GM23338 (cell line): Measurements from ENCODE around the gene AFF3. TPM values are rescaled to one million over a fixed set of nuclear protein-coding genes. Genes with fewer than 3 reads are reported as not detected.
A peak's percentile ranks its signal among the peaks of the same experiment; 100 is the strongest.

Experiments
- ATAC-seq: fragments of 200-7000 bp; cut with Tn5 transposase; 3 replicates; pipeline ENCODE4 v1.9.1; 2020
- DNase-seq: peaks from one replicate; pipeline ENCODE4 v3.0.0-alpha.2; 2015; ENCODE audit warnings: low spot score
- H2AFZ ChIP-seq: fragments of 200-600 bp; sonication (generic); 2 replicates; pipeline ENCODE4 v1.8.0; 2016; ENCODE audit warnings: antibody characterized with exemption, mild to moderate bottlenecking, moderate library complexity
- H3F3A ChIP-seq: fragments of 200-600 bp; sonication (generic); replicated peaks from 2 replicates; pipeline ENCODE4 v1.8.0; 2017; ENCODE audit warnings: antibody characterized with exemption, mixed run types, low read depth
- H3K27ac ChIP-seq: fragments of 200-600 bp; sonication (generic); 2 replicates; pipeline ENCODE4 v1.6.1; 2016; ENCODE audit warnings: low read depth
- H3K27me3 ChIP-seq: fragments of 200-600 bp; sonication (generic); 2 replicates; pipeline ENCODE4 v1.8.0; 2016; ENCODE audit warnings: mild to moderate bottlenecking, mixed run types, moderate library complexity; ENCODE audit not compliant: insufficient read depth
- H3K36me3 ChIP-seq: fragments of 200-600 bp; sonication (generic); 2 replicates; pipeline ENCODE4 v1.8.0; 2016; ENCODE audit warnings: mild to moderate bottlenecking; ENCODE audit not compliant: insufficient read depth
- H3K4me1 ChIP-seq: fragments of 200-600 bp; sonication (generic); 2 replicates; pipeline ENCODE4 v1.8.0; 2016; ENCODE audit warnings: mild to moderate bottlenecking, moderate library complexity; ENCODE audit not compliant: insufficient read depth
- H3K4me2 ChIP-seq: fragments of 200-600 bp; sonication (generic); 2 replicates; pipeline ENCODE4 v1.7.1; 2017; ENCODE audit warnings: mixed run types
- H3K4me3 ChIP-seq: fragments of 200-600 bp; sonication (generic); 2 replicates; pipeline ENCODE4 v1.6.1; 2016; ENCODE audit warnings: mixed run types
- H3K79me2 ChIP-seq: fragments of 200-600 bp; sonication (generic); replicated peaks from 2 replicates; pipeline ENCODE4 v1.8.0; 2017; ENCODE audit warnings: mild to moderate bottlenecking; ENCODE audit not compliant: insufficient read depth
- H3K9me2 ChIP-seq: fragments of 200-600 bp; sonication (generic); 2 replicates; pipeline ENCODE4 v1.8.0; 2017; ENCODE audit not compliant: insufficient read depth
- H4K20me1 ChIP-seq: fragments of 200-600 bp; sonication (generic); replicated peaks from 2 replicates; pipeline ENCODE4 v1.8.0; 2017; ENCODE audit warnings: mild to moderate bottlenecking; ENCODE audit not compliant: insufficient read depth
- H3K27ac Mint-ChIP-seq: 2 replicates; pipeline ENCODE4 v1.8.0; 2020; ENCODE audit warnings: inconsistent platforms, mild to moderate bottlenecking, moderate library complexity, mixed read lengths
- H3K27me3 Mint-ChIP-seq: 3 replicates; pipeline ENCODE4 v1.8.0; 2022; ENCODE audit warnings: low read depth, mild to moderate bottlenecking, moderate library complexity, mixed read lengths, inconsistent platforms; ENCODE audit not compliant: insufficient read depth, poor library complexity
- H3K36me3 Mint-ChIP-seq: 3 replicates; pipeline ENCODE4 v1.8.0; 2021; ENCODE audit warnings: low read depth, mild to moderate bottlenecking, inconsistent platforms, moderate library complexity, mixed read lengths
- H3K4me1 Mint-ChIP-seq: 3 replicates; pipeline ENCODE4 v1.8.0; 2020; ENCODE audit warnings: mild to moderate bottlenecking, inconsistent platforms, mixed read lengths
- H3K4me3 Mint-ChIP-seq: 3 replicates; pipeline ENCODE4 v1.8.0; 2021; ENCODE audit warnings: moderate library complexity, mild to moderate bottlenecking, inconsistent platforms, mixed read lengths
- H3K9me3 Mint-ChIP-seq: 3 replicates; pipeline ENCODE4 v1.8.0; 2020; ENCODE audit warnings: moderate library complexity, mild to moderate bottlenecking, inconsistent platforms, mixed read lengths
- EZH2 ChIP-seq: fragments of 200-600 bp; sonication (generic); IDR thresholded peaks from one replicate; pipeline ENCODE4 v1.8.0; 2017; ENCODE audit warnings: antibody characterized with exemption, mild to moderate bottlenecking, low read depth; ENCODE audit not compliant: unreplicated experiment
- NANOG ChIP-seq: IDR thresholded peaks from 2 replicates; pipeline ENCODE4 v1.6.1; 2016; ENCODE audit warnings: antibody characterized with exemption, borderline replicate concordance
- REST ChIP-seq: IDR thresholded peaks from one replicate; pipeline ENCODE4 v1.6.1; 2018; ENCODE audit warnings: antibody characterized with exemption; ENCODE audit not compliant: unreplicated experiment
- ZNF331 ChIP-seq: fragments of 250-450 bp; sonication (Bioruptor Pico); IDR thresholded peaks from 2 replicates; pipeline ENCODE4 v1.5.0; 2020; ENCODE audit warnings: low read depth, mild to moderate bottlenecking, moderate library complexity
- polyA plus RNA-seq: library from polyadenylated mRNA; unstranded; fragments of >200 nt; fragmentation: Nextera tagmentation; extraction: Ambion mirVana; gene quantifications from 2 replicates; pipeline ENCODE4 v1.2.1, GENCODE V29; 2016
- total RNA-seq: library from RNA; depleted of rRNA; stranded (reverse); fragments of >200 nt; shearing (Covaris generic); gene quantifications from 2 replicates; pipeline ENCODE4 v1.2.3, GENCODE V29; 2014
- TF ChIP-seq, protein P1 (sequence below), 2 experiments: fragments of 200-600 bp in 1 of 2; sonication (generic) in 1 of 2; conservative IDR thresholded peaks; 2 replicates each; pipeline versions ENCODE4 v1.5.1 to v1.6.1; 2016 to 2017; ENCODE audit warnings: antibody characterized with exemption in 2 of 2, low read depth in 2 of 2, mild to moderate bottlenecking in 2 of 2, moderate library complexity in 1 of 2

The AFF3 gene
- total and polyA plus RNA-seq, 2 experiments from 2014 or later = 0.73 to 1.4 TPM

GRCh38 chr2:99821039-99821438 lies 321.4 kb downstream of the AFF3 start:
- Histone ChIP-seq H4K20me1 (no peaks in the 10 kb centered on the region), H3K27ac (no peak overlapping the region), H3K79me2 (no peaks in the 10 kb centered on the region), H3K4me2 (no peak overlapping the region), H3K27me3 (no peaks in the 10 kb centered on the region), H2AFZ (no peak overlapping the region), H3K4me3 (no peak overlapping the region), H3K36me3 (no peaks in the 10 kb centered on the region), H3F3A (no peaks in the 10 kb centered on the region), H3K9me2 (no peaks in the 10 kb centered on the region; the same call in none of the 2 replicates), H3K4me1 (0 out of 2 replicates have a peak, but pooled peaks cover 7% of the 10 kb centered on the region)
- ATAC-seq = no peak
- TF ChIP-seq, protein P1, sequence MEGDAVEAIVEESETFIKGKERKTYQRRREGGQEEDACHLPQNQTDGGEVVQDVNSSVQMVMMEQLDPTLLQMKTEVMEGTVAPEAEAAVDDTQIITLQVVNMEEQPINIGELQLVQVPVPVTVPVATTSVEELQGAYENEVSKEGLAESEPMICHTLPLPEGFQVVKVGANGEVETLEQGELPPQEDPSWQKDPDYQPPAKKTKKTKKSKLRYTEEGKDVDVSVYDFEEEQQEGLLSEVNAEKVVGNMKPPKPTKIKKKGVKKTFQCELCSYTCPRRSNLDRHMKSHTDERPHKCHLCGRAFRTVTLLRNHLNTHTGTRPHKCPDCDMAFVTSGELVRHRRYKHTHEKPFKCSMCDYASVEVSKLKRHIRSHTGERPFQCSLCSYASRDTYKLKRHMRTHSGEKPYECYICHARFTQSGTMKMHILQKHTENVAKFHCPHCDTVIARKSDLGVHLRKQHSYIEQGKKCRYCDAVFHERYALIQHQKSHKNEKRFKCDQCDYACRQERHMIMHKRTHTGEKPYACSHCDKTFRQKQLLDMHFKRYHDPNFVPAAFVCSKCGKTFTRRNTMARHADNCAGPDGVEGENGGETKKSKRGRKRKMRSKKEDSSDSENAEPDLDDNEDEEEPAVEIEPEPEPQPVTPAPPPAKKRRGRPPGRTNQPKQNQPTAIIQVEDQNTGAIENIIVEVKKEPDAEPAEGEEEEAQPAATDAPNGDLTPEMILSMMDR (conservative IDR thresholded peaks at IDR 0.05; ENCODE audit: low read depth in 2 of 2) = peak in 1 of 2 experiments; percentile 36; a peak in 2 of 4 replicates
- TF ChIP-seq NANOG = no peak
- no peak for DNase-seq
- Mint-ChIP-seq H3K4me1 (peaks cover 18% of the 10 kb centered on the region), H3K27ac (no peak overlapping the region), H3K27me3 (peaks cover 2% of the 10 kb centered on the region), H3K9me3 (no peaks in the 10 kb centered on the region), H3K36me3 (no peaks in the 10 kb centered on the region), H3K4me3 (no peak overlapping the region)

DNA sequence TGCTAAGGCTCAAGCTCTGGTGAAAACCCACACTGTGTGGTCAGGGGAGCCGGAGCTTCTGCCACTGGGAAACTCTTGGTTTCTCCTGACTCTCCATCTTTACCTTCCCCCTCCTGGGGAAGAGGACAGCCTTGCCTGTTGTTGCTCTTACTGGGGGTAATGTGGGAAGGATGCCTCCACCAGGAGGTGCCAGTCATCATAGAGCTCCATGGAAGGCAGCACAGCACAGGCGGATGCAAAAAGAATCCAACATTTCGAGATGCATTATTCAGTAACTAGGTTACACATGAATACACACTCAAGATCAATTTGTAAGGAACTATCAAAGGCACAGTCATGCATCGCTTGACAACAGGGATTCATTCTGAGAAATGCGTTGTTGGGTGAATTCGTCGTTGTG lies 322.6 kb downstream of the AFF3 start:
- peak; percentile 66 for ATAC-seq

DNA sequence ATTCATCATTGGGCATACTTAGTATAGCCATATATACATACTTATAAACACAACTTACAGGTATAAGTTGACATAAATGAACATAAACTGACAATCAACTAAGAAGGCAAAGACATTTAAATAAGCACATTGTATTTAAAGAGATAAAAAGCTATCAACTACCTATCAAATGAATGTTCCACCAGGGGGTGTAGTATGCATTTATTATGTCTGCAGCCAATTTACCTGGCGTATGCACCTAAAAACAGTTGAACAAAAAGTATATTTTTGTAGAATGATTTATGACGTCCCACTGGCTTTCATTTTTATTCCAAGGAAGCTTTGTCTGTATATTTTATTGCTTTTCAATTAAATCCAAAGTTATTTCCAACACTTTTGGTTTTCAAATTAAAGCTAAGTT lies 323.5 kb downstream of the AFF3 start:
- Histone ChIP-seq H3K9me2 (peaks cover 4% of the 10 kb centered on the region), H3K4me3 (no peak overlapping the region), H4K20me1 (no peaks in the 10 kb centered on the region), H3K27me3 (no peaks in the 10 kb centered on the region), H3K27ac (no peak overlapping the region), H3F3A (no peaks in the 10 kb centered on the region), H3K79me2 (no peaks in the 10 kb centered on the region), H2AFZ (no peak overlapping the region), H3K36me3 (no peaks in the 10 kb centered on the region), H3K4me2 (no peak overlapping the region), H3K4me1 (0 out of 2 replicates have a peak, but pooled peaks cover 7% of the 10 kb centered on the region)
- no peak overlapping the region for H3K27ac Mint-ChIP-seq
- DNase-seq = no peak
- peaks cover 18% of the 10 kb centered on the region for H3K4me1 Mint-ChIP-seq
- TF ChIP-seq EZH2 = no peak
- no peak for TF ChIP-seq REST
- ATAC-seq = no peak
- H3K27me3 Mint-ChIP-seq = no peaks in the 10 kb centered on the region
- no peak overlapping the region for H3K4me3 Mint-ChIP-seq
- no peaks in the 10 kb centered on the region for H3K9me3 Mint-ChIP-seq
- H3K36me3 Mint-ChIP-seq = no peaks in the 10 kb centered on the region

More for the DNA sequence above, 322.6 kb downstream of the AFF3 start:
- Mint-ChIP-seq H3K27me3 (no peaks in the 10 kb centered on the region), H3K4me3 (no peak overlapping the region), H3K36me3 (no peaks in the 10 kb centered on the region), H3K4me1 (peaks cover 18% of the 10 kb centered on the region), H3K9me3 (no peaks in the 10 kb centered on the region), H3K27ac (no peak overlapping the region)
- Histone ChIP-seq H3K4me1 (0 out of 2 replicates have a peak, but pooled peaks cover 7% of the 10 kb centered on the region), H2AFZ (no peak overlapping the region), H4K20me1 (no peaks in the 10 kb centered on the region), H3F3A (no peaks in the 10 kb centered on the region), H3K36me3 (no peaks in the 10 kb centered on the region), H3K27ac (no peak overlapping the region), H3K27me3 (no peaks in the 10 kb centered on the region), H3K9me2 (no peaks in the 10 kb centered on the region; the same call in none of the 2 replicates), H3K4me3 (no peak overlapping the region), H3K4me2 (no peak overlapping the region), H3K79me2 (no peaks in the 10 kb centered on the region)
- peak; percentile 27 for DNase-seq
- TF ChIP-seq EZH2 = no peak
- no peak for TF ChIP-seq ZNF331 (CRISPR knock-in tag)
- TF ChIP-seq, protein P1 (conservative IDR thresholded peaks at IDR 0.05; ENCODE audit: low read depth in 2 of 2) = peak; percentile 41 to 60
